H1 (cell line): ENCODE measurements around the gene VARS2. TPM values are rescaled to one million over a fixed set of nuclear protein-coding genes. Genes with fewer than 3 reads are reported as not detected.
A peak's percentile ranks its signal among the peaks of the same experiment; 100 is the strongest.

Source experiments
- CTCF ChIA-PET: fragments of 300-600 bp; sonication (Branson Sonifier 250); formaldehyde crosslinking; loops from one replicate; lab custom pipeline; 2021; ENCODE audit not compliant: partially characterized antibody; lab: Charles Lee
- POLR2A ChIA-PET: fragments of 300-600 bp; sonication (Branson Sonifier 250); formaldehyde crosslinking; loops from one replicate; lab custom pipeline; 2021; ENCODE audit warnings: inconsistent platforms; ENCODE audit not compliant: partially characterized antibody; lab: Charles Lee
- DNase-seq, 2 experiments: peaks; one replicate each; pipeline versions ENCODE4 v3.0.0 to v3.0.0-alpha.2; 2010 to 2022; ENCODE audit warnings: low spot score in 2 of 2, low read depth in 1 of 2, mixed read lengths in 1 of 2
- FAIRE-seq: peaks from 2 replicates; lab custom pipeline; 2011; peaks lifted over from hg19 to GRCh38; lab: Jason Lieb, UNC
- H2AFZ ChIP-seq: 2 replicates; pipeline ENCODE4 v1.8.1; 2012; ENCODE audit warnings: low read length, inconsistent platforms
- H2AK5ac ChIP-seq: 2 replicates; pipeline ENCODE4 v1.6.1; 2013; ENCODE audit warnings: low read depth, low read length
- H2BK120ac ChIP-seq: replicated peaks from 2 replicates; pipeline ENCODE3; 2013; ENCODE audit warnings: low read depth, low read length, inconsistent platforms
- H2BK12ac ChIP-seq: 2 replicates; pipeline ENCODE4 v1.6.1; 2013; ENCODE audit warnings: low read depth, low read length
- H2BK15ac ChIP-seq: 2 replicates; pipeline ENCODE4 v1.6.1; 2013; ENCODE audit warnings: low read length
- H2BK20ac ChIP-seq: 2 replicates; pipeline ENCODE4 v1.6.1; 2013; ENCODE audit warnings: low read length
- H2BK5ac ChIP-seq: 2 replicates; pipeline ENCODE4 v1.6.1; 2013; ENCODE audit warnings: low read depth, low read length
- H3K14ac ChIP-seq: 2 replicates; pipeline ENCODE4 v1.6.1; 2013; ENCODE audit warnings: inconsistent platforms; ENCODE audit not compliant: insufficient read length
- H3K18ac ChIP-seq: 2 replicates; pipeline ENCODE4 v1.6.1; 2013; ENCODE audit warnings: low read length; ENCODE audit errors: extremely low read depth
- H3K23ac ChIP-seq: 2 replicates; pipeline ENCODE4 v1.6.1; 2013; ENCODE audit warnings: inconsistent platforms; ENCODE audit not compliant: insufficient read length
- H3K23me2 ChIP-seq: 2 replicates; pipeline ENCODE4 v1.6.1; 2013; ENCODE audit warnings: low read depth, low read length
- H3K27ac ChIP-seq: 2 replicates; pipeline ENCODE4 v1.6.1; 2011; ENCODE audit warnings: low read depth, low read length, inconsistent platforms
- H3K27me3 ChIP-seq, 4 experiments: replicated peaks in 1 of 4; 1 replicate in 1 of 4; 2 replicates in 3 of 4; pipeline versions ENCODE4 v1.6.1 to v1.8.1; 2011 to 2013; ENCODE audit warnings: low read length in 3 of 4, mild to moderate bottlenecking in 3 of 4, inconsistent platforms in 2 of 4, mixed read lengths in 2 of 4, moderate library complexity in 1 of 4; ENCODE audit not compliant: control insufficient read depth in 3 of 4, insufficient read depth in 3 of 4; ENCODE audit errors: extremely low read depth in 1 of 4
- H3K36me3 ChIP-seq, 4 experiments: 2 replicates each; pipeline versions ENCODE4 v1.6.1 to v1.8.1; 2011 to 2013; ENCODE audit warnings: mild to moderate bottlenecking in 4 of 4, low read length in 3 of 4, moderate library complexity in 2 of 4, control low read depth in 1 of 4, inconsistent platforms in 1 of 4; ENCODE audit not compliant: insufficient read depth in 4 of 4, control insufficient read depth in 2 of 4
- H3K4ac ChIP-seq: replicated peaks from 2 replicates; pipeline ENCODE3; 2013; ENCODE audit warnings: low read length, low read depth, mixed read lengths, inconsistent platforms; ENCODE audit not compliant: insufficient read length
- H3K4me1 ChIP-seq, 4 experiments: replicated peaks in 1 of 4; 1 replicate in 1 of 4; 2 replicates in 3 of 4; pipeline versions ENCODE4 v1.6.1 to v1.8.1; 2011 to 2013; ENCODE audit warnings: low read length in 3 of 4, inconsistent platforms in 2 of 4, mixed read lengths in 1 of 4; ENCODE audit not compliant: insufficient read depth in 4 of 4, control insufficient read depth in 3 of 4
- H3K4me2 ChIP-seq, 2 experiments: 2 replicates each; pipeline versions ENCODE4 v1.6.1 to v1.8.1; 2011 to 2013; ENCODE audit warnings: low read depth in 2 of 2, low read length in 2 of 2, control low read depth in 1 of 2, inconsistent platforms in 1 of 2, mild to moderate bottlenecking in 1 of 2; ENCODE audit not compliant: insufficient read depth in 1 of 2
- H3K4me3 ChIP-seq, 4 experiments: fragments of 200-600, 300-600 bp in 1 of 4; sonication (generic), shearing (Covaris generic), sonication (Bioruptor Twin) in 1 of 4; 2 replicates each; pipeline versions ENCODE4 v1.5.1 to v1.8.1; 2011 to 2016; ENCODE audit warnings: low read length in 4 of 4, low read depth in 3 of 4, control low read depth in 2 of 4, inconsistent platforms in 2 of 4, mild to moderate bottlenecking in 2 of 4, mixed read lengths in 1 of 4, moderate library complexity in 1 of 4; ENCODE audit not compliant: insufficient read depth in 2 of 4; ENCODE audit errors: extremely low read depth in 1 of 4
- H3K56ac ChIP-seq: replicated peaks from 2 replicates; pipeline ENCODE3; 2013; ENCODE audit warnings: low read depth, mild to moderate bottlenecking, mixed read lengths, low read length, inconsistent platforms; ENCODE audit not compliant: insufficient read length
- H3K79me1 ChIP-seq: 2 replicates; pipeline ENCODE4 v1.6.1; 2013; ENCODE audit warnings: low read depth, low read length, control low read depth
- H3K79me2 ChIP-seq, 2 experiments: 2 replicates each; pipeline versions ENCODE4 v1.6.1 to v1.8.1; 2012 to 2013; ENCODE audit warnings: low read length in 2 of 2, mild to moderate bottlenecking in 2 of 2, inconsistent platforms in 1 of 2; ENCODE audit not compliant: insufficient read depth in 2 of 2, control insufficient read depth in 1 of 2
- H3K9ac ChIP-seq, 4 experiments: replicated peaks in 1 of 4; 1 replicate in 1 of 4; 2 replicates in 3 of 4; pipeline versions ENCODE4 v1.6.1 to v1.8.1; 2011 to 2013; ENCODE audit warnings: low read depth in 3 of 4, low read length in 3 of 4, control low read depth in 2 of 4, mild to moderate bottlenecking in 2 of 4, moderate library complexity in 2 of 4, inconsistent platforms in 1 of 4; ENCODE audit errors: extremely low read depth in 1 of 4
- H3K9me3 ChIP-seq, 2 experiments: 2 replicates each; pipeline versions ENCODE4 v1.6.1 to v1.8.1; 2012 to 2013; ENCODE audit warnings: mild to moderate bottlenecking in 2 of 2, moderate library complexity in 2 of 2, control low read depth in 1 of 2, inconsistent platforms in 1 of 2, low read depth in 1 of 2, low read length in 1 of 2, mixed read lengths in 1 of 2; ENCODE audit not compliant: insufficient read depth in 2 of 2
- H4K20me1 ChIP-seq, 2 experiments: replicated peaks in 1 of 2; 2 replicates each; pipeline versions ENCODE3 to v1.8.1; 2011 to 2013; ENCODE audit warnings: inconsistent platforms in 2 of 2, low read length in 2 of 2, mild to moderate bottlenecking in 1 of 2; ENCODE audit not compliant: insufficient read depth in 2 of 2, control insufficient read depth in 1 of 2
- H4K5ac ChIP-seq: 2 replicates; pipeline ENCODE4 v1.6.1; 2013; ENCODE audit warnings: low read length, low read depth, mixed read lengths, inconsistent platforms; ENCODE audit not compliant: insufficient read length
- H4K8ac ChIP-seq: 2 replicates; pipeline ENCODE4 v1.8.0; 2013; ENCODE audit warnings: mild to moderate bottlenecking, moderate library complexity, low read length, inconsistent platforms; ENCODE audit not compliant: insufficient read depth; ENCODE audit errors: extremely low read depth
- H4K91ac ChIP-seq: replicated peaks from 2 replicates; pipeline ENCODE3; 2013; ENCODE audit warnings: low read length, mixed read lengths, inconsistent platforms; ENCODE audit not compliant: insufficient read length
- CHD1 ChIP-seq: IDR thresholded peaks from 2 replicates; pipeline ENCODE4 v1.6.1; 2012; ENCODE audit warnings: low read depth, low read length, improper control_type of control experiment
- EP300 ChIP-seq, 2 experiments: IDR thresholded peaks; 1 replicate in 1 of 2; 2 replicates in 1 of 2; pipeline ENCODE4 v1.6.1; 2011 to 2012; ENCODE audit warnings: low read depth in 2 of 2, low read length in 2 of 2, mild to moderate bottlenecking in 2 of 2, borderline replicate concordance in 1 of 2, inconsistent platforms in 1 of 2, moderate library complexity in 1 of 2
- GABPA ChIP-seq: IDR thresholded peaks from 2 replicates; pipeline ENCODE4 v1.6.1; 2011; ENCODE audit warnings: mild to moderate bottlenecking, low read length, moderate library complexity, borderline replicate concordance; ENCODE audit not compliant: insufficient read depth
- MAX ChIP-seq: IDR thresholded peaks from 2 replicates; pipeline ENCODE4 v1.6.1; 2012; ENCODE audit warnings: inconsistent platforms
- RNF2 ChIP-seq: fragments of 200-900, 300-1000 bp; sonication (generic); IDR thresholded peaks from 2 replicates; pipeline ENCODE4 v1.7.1; 2016; ENCODE audit warnings: borderline replicate concordance, low read depth, mild to moderate bottlenecking, antibody characterized with exemption, low read length; ENCODE audit not compliant: poor library complexity, severe bottlenecking; ENCODE audit errors: missing control alignments
- SAP30 ChIP-seq: fragments of 300-600 bp; sonication (generic); IDR thresholded peaks from 2 replicates; pipeline ENCODE4 v1.7.1; 2012; ENCODE audit warnings: low read length, moderate library complexity, mild to moderate bottlenecking, inconsistent platforms; ENCODE audit not compliant: insufficient read depth, insufficient replicate concordance
- WGBS, 2 experiments: shearing (Covaris generic) in 1 of 2; methylation state at CpG; one replicate each; pipeline versions ENCODE4 v1.1.6 to v1.1.7; 2013 to 2015; ENCODE audit warnings: low lambda C conversion rate in 2 of 2, mixed read lengths in 2 of 2, inconsistent platforms in 1 of 2, low coverage in 1 of 2, missing lambda C conversion rate in 1 of 2; ENCODE audit not compliant: insufficient replicate concordance in 2 of 2, insufficient coverage in 1 of 2, insufficient read length in 1 of 2; ENCODE audit errors: extremely low coverage in 1 of 2, missing lambda C conversion rate in 1 of 2; 5-methylcytosine and 5-hydroxymethylcytosine counted together
- polyA plus RNA-seq, 7 experiments: library from polyadenylated mRNA; depleted of rRNA in 3 of 7; stranded (reverse) in 5 of 7; unstranded in 2 of 7; fragments of >200 nt in 5 of 7; fragments of 200-250 nt in 2 of 7; gene quantifications; 1 replicate in 5 of 7; 2 replicates in 1 of 7; 4 replicates in 1 of 7; pipeline versions ENCODE4 v1.2.1 to v1.2.3, GENCODE V29; 2011 to 2013; ENCODE audit warnings: missing spikeins in 2 of 7, mixed read lengths in 2 of 7
- total RNA-seq: library from RNA; stranded (reverse); fragmentation: NEBNext Ultra II Directional; extraction: Animal tissue kit (Norgen Biotek cat#: 25700); gene quantifications from 2 replicates; pipeline ENCODE4 v1.2.1, GENCODE V29; 2021
- TF ChIP-seq, protein P1 (sequence below), 3 experiments: IDR thresholded peaks; 1 replicate in 2 of 3; 2 replicates in 1 of 3; pipeline versions ENCODE4 v1.5.1 to v1.6.1; 2011; ENCODE audit warnings: low read length in 3 of 3, mild to moderate bottlenecking in 3 of 3, inconsistent platforms in 2 of 3, low read depth in 1 of 3, moderate library complexity in 1 of 3; ENCODE audit not compliant: insufficient read depth in 1 of 3; ENCODE audit errors: control extremely low read depth in 1 of 3

VARS2 gene
- total and polyA plus RNA-seq, 2 of the 8 experiments (the other 6 are each of a cell fraction or from before 2014, with no cell fraction given): 26.8 to 47.7 TPM

GRCh38 chr6:30931272-30931671 lies 17.2 kb downstream of the VARS2 start:
- no peaks in the 10 kb centered on the region for H3K27me3 ChIP-seq
- H4K8ac ChIP-seq: no peak overlapping the region
- H2BK20ac ChIP-seq: no peak overlapping the region
- H3K18ac ChIP-seq: no peak overlapping the region
- no peak overlapping the region for H3K27ac ChIP-seq
- H3K36me3 ChIP-seq: peaks cover 0 to 9% (median 6%) of the 10 kb centered on the region in 4 experiments; a peak in 4 of 8 replicates
- no peak overlapping the region for H2BK120ac ChIP-seq
- no peak overlapping the region for H3K4me3 ChIP-seq
- H3K14ac ChIP-seq: no peak overlapping the region
- no peak overlapping the region for H3K4me2 ChIP-seq
- no peak overlapping the region for H4K5ac ChIP-seq
- H3K9me3 ChIP-seq: peaks cover 0 to 6% of the 10 kb centered on the region in 2 experiments; a peak in 2 of 4 replicates
- no peaks in the 10 kb centered on the region for H3K79me2 ChIP-seq
- 0 out of 2 replicates have a peak overlapping the region, but pooled peaks have one; percentile 61 for H2BK15ac ChIP-seq
- CTCF ChIA-PET: interaction anchor here (0.6 to 4.2 kb wide), 12 partner anchors 11 to 773 kb away, joined by 3 to 18 read pairs (median 4); no protein-coding TSS in a partner anchor
- FAIRE-seq (no peak), DNase-seq (no peak)
- H2AFZ ChIP-seq: no peak overlapping the region
- no peaks in the 10 kb centered on the region for H3K79me1 ChIP-seq
- H3K23me2 ChIP-seq: 0 out of 2 replicates have a peak, but pooled peaks cover 4% of the 10 kb centered on the region
- no peak overlapping the region for H4K91ac ChIP-seq
- no peak overlapping the region for H3K23ac ChIP-seq
- no peaks in the 10 kb centered on the region for H4K20me1 ChIP-seq
- H2AK5ac ChIP-seq: no peak overlapping the region; the same call in 1 of the 2 replicates
- no peak overlapping the region for H3K56ac ChIP-seq
- H2BK5ac ChIP-seq: no peak overlapping the region
- H2BK12ac ChIP-seq: no peak overlapping the region
- no peak overlapping the region for H3K9ac ChIP-seq
- H3K4ac ChIP-seq: no peak overlapping the region
- 76% methylated on average over 8 of the region's 8 CpGs; no CpG with 5 or more reads in 1 of the 2 experiments for WGBS, 2 experiments
- POLR2A ChIA-PET: interaction anchor here (0.6 to 1.2 kb wide), 5 partner anchors 14 to 164 kb away, joined by 3 to 4 read pairs (median 3); no protein-coding TSS in a partner anchor
- H3K4me1 ChIP-seq: 0 out of 7 replicates have a peak, but pooled peaks cover 0 to 3% (median 0%) of the 10 kb centered on the region in 4 experiments
- TF ChIP-seq GABPA (no peak), CHD1 (no peak), MAX (no peak), SAP30 (no peak), RNF2 (no peak), EP300 (IDR thresholded peaks at IDR 0.05; ENCODE audit: borderline replicate concordance in 1 of 2, low read depth in 2 of 2, low read length in 2 of 2) (no peak)
- TF ChIP-seq, protein P1, sequence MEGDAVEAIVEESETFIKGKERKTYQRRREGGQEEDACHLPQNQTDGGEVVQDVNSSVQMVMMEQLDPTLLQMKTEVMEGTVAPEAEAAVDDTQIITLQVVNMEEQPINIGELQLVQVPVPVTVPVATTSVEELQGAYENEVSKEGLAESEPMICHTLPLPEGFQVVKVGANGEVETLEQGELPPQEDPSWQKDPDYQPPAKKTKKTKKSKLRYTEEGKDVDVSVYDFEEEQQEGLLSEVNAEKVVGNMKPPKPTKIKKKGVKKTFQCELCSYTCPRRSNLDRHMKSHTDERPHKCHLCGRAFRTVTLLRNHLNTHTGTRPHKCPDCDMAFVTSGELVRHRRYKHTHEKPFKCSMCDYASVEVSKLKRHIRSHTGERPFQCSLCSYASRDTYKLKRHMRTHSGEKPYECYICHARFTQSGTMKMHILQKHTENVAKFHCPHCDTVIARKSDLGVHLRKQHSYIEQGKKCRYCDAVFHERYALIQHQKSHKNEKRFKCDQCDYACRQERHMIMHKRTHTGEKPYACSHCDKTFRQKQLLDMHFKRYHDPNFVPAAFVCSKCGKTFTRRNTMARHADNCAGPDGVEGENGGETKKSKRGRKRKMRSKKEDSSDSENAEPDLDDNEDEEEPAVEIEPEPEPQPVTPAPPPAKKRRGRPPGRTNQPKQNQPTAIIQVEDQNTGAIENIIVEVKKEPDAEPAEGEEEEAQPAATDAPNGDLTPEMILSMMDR (IDR thresholded peaks at IDR 0.05; ENCODE audit: control extremely low read depth in 1 of 3, insufficient read depth in 1 of 3, low read depth in 1 of 3, low read length in 3 of 3): no peak
